CD4-positive, alpha-beta T cell (primary cell): ENCODE results near the gene ENTPD5. TPM values are rescaled to one million over a fixed set of nuclear protein-coding genes. Genes with fewer than 3 reads are reported as not detected.

Experiments used
- ATAC-seq: fragments of 200-7000 bp; cut with Tn5 transposase; one replicate; pipeline ENCODE4 v1.10.0; 2022; ENCODE audit warnings: mild to moderate bottlenecking; ENCODE audit not compliant: poor library complexity
- CTCF ChIA-PET: fragments of 350-600 bp; sonication (Branson Sonifier 250); formaldehyde crosslinking; loops from one replicate; lab custom pipeline; 2021; ENCODE audit warnings: antibody characterized with exemption, inconsistent platforms; lab: Charles Lee
- POLR2A ChIA-PET: fragments of 350-600 bp; sonication (Branson Sonifier 250); formaldehyde crosslinking; loops from one replicate; lab custom pipeline; 2021; ENCODE audit warnings: antibody characterized with exemption, inconsistent platforms; lab: Charles Lee
- DNase-seq, 14 experiments: peaks; one replicate each; pipeline ENCODE4 v3.0.0-alpha.2; 2013 to 2020; ENCODE audit warnings: mixed read lengths in 2 of 14
- H3K27ac ChIP-seq, 2 donors: one replicate each; pipeline versions ENCODE4 v1.5.1 to v1.7.0; 2013; ENCODE audit warnings: low read length in 2 of 2, low read depth in 1 of 2, mild to moderate bottlenecking in 1 of 2
- H3K27me3 ChIP-seq, 2 experiments: 1 replicate in 1 of 2; 2 replicates in 1 of 2; pipeline versions ENCODE4 v1.6.1 to v1.7.0; 2013; ENCODE audit warnings: low read length in 2 of 2, control low read depth in 1 of 2, mild to moderate bottlenecking in 1 of 2, moderate library complexity in 1 of 2; ENCODE audit not compliant: insufficient read depth in 2 of 2, control insufficient read depth in 1 of 2
- H3K36me3 ChIP-seq: one replicate; pipeline ENCODE4 v1.6.1; 2013; ENCODE audit warnings: low read length, control low read depth; ENCODE audit not compliant: insufficient read depth
- H3K4me1 ChIP-seq: one replicate; pipeline ENCODE4 v1.6.1; 2013; ENCODE audit warnings: low read length, control low read depth; ENCODE audit not compliant: insufficient read depth
- H3K4me3 ChIP-seq: one replicate; pipeline ENCODE4 v1.5.1; 2013; ENCODE audit warnings: mild to moderate bottlenecking, low read length, moderate library complexity
- H3K9me3 ChIP-seq, 2 experiments: 1 replicate in 1 of 2; 2 replicates in 1 of 2; pipeline versions ENCODE4 v1.6.1 to v1.7.0; 2013; ENCODE audit warnings: low read length in 2 of 2, mild to moderate bottlenecking in 2 of 2, control low read depth in 1 of 2, moderate library complexity in 1 of 2; ENCODE audit not compliant: control insufficient read depth in 1 of 2, insufficient read depth in 1 of 2
- H3K27ac Mint-ChIP-seq: one replicate; pipeline ENCODE4 v1.8.0; 2020; ENCODE audit warnings: mixed read lengths
- H3K27me3 Mint-ChIP-seq: one replicate; pipeline ENCODE4 v1.8.0; 2021; ENCODE audit warnings: mixed read lengths
- H3K36me3 Mint-ChIP-seq: one replicate; pipeline ENCODE4 v1.8.0; 2021; ENCODE audit warnings: low read depth, mixed read lengths
- H3K4me1 Mint-ChIP-seq: one replicate; pipeline ENCODE4 v1.8.0; 2021; ENCODE audit warnings: low read depth, mixed read lengths
- H3K4me3 Mint-ChIP-seq: one replicate; pipeline ENCODE4 v1.8.0; 2020; ENCODE audit warnings: mild to moderate bottlenecking, mixed read lengths
- H3K9me3 Mint-ChIP-seq: one replicate; pipeline ENCODE4 v1.8.0; 2020; ENCODE audit warnings: mixed read lengths
- CTCF ChIP-seq: fragments of 200-600 bp; IDR thresholded peaks from one replicate; pipeline ENCODE4 v1.8.0; 2022; ENCODE audit warnings: antibody characterized with exemption, mild to moderate bottlenecking
- intact Hi-C, 2 experiments: fragments of 100-400 bp; cut with DNase I in 1 of 2; cut with micrococcal nuclease in 1 of 2; formaldehyde crosslinking; loops; one replicate each; pipeline versions ENCODE4 v1.15.1 to v1.9.0; 2023 to 2025; cut with DNase I, micrococcal nuclease
- total RNA-seq, 174 experiments: library from RNA in 2 of 174; stranded (reverse) in 2 of 174; gene quantifications; one replicate each; pipeline ENCODE4 v1.2.3 and lab custom pipeline; 2021 to 2026

Gene ENTPD5
- total RNA-seq, 2 experiments from 2014 or later: 5.5 to 7.1 TPM

- H3K4me1 ChIP-seq: no peaks in the 10 kb centered on the region
- Mint-ChIP-seq H3K27me3 (no peaks in the 10 kb centered on the region), H3K4me1 (no peaks in the 10 kb centered on the region), H3K27ac (no peak overlapping the region), H3K4me3 (no peak overlapping the region), H3K36me3 (peaks cover 77% of the 10 kb centered on the region), H3K9me3 (no peaks in the 10 kb centered on the region)
- peaks cover 42% of the 10 kb centered on the region for H3K36me3 ChIP-seq
- H3K9me3 ChIP-seq: no peaks in the 10 kb centered on the region
- ChIA-PET POLR2A (no interaction called here), CTCF (interaction anchor here (0.7 kb wide), 1 partner anchor 15 kb away, joined by 3 read pairs; no protein-coding TSS in a partner anchor)
- H3K27me3 ChIP-seq: no peaks in the 10 kb centered on the region
- H3K27ac ChIP-seq: no peak overlapping the region
- DNase-seq (no peak), ATAC-seq (no peak)
- H3K4me3 ChIP-seq: no peak overlapping the region
- TF ChIP-seq CTCF: no peak
- intact Hi-C loops: no loop called here
Observed at GRCh38 chr14:74064426-74064825, 45.3 kb upstream of the ENTPD5 start.

GRCh38 chr14:74062809-74063150 is 43.7 kb upstream of the ENTPD5 start:
- Mint-ChIP-seq H3K27me3 (no peaks in the 10 kb centered on the region), H3K27ac (no peak overlapping the region), H3K4me3 (no peak overlapping the region), H3K36me3 (peaks cover 76% of the 10 kb centered on the region), H3K9me3 (no peaks in the 10 kb centered on the region), H3K4me1 (no peaks in the 10 kb centered on the region)
- H3K4me3 ChIP-seq: no peak overlapping the region
- ChIA-PET CTCF (no interaction called here), POLR2A (no interaction called here)
- H3K27me3 ChIP-seq: no peaks in the 10 kb centered on the region
- intact Hi-C loops: no loop called here
- H3K27ac ChIP-seq: no peak overlapping the region
- TF ChIP-seq CTCF: no peak
- peaks cover 42% of the 10 kb centered on the region for H3K36me3 ChIP-seq
- no peak for ATAC-seq
- DNase-seq: no peak
- no peaks in the 10 kb centered on the region for H3K9me3 ChIP-seq
- no peaks in the 10 kb centered on the region for H3K4me1 ChIP-seq

GRCh38 chr14:74049876-74050495 is 30.9 kb upstream of the ENTPD5 start:
- no peak for TF ChIP-seq CTCF
- no peak overlapping the region for H3K4me3 ChIP-seq
- DNase-seq: no peak
- ChIA-PET POLR2A (no interaction called here), CTCF (interaction anchor here (0.5 to 0.8 kb wide), 2 partner anchors 14 to 36 kb away, joined by 3 to 4 read pairs; no protein-coding TSS in a partner anchor)
- Mint-ChIP-seq H3K27ac (no peak overlapping the region), H3K4me1 (no peaks in the 10 kb centered on the region), H3K4me3 (no peak overlapping the region), H3K9me3 (no peaks in the 10 kb centered on the region), H3K36me3 (no peaks in the 10 kb centered on the region), H3K27me3 (no peaks in the 10 kb centered on the region)
- H3K27ac ChIP-seq: no peak overlapping the region
- intact Hi-C loops: no loop called here
- H3K27me3 ChIP-seq: no peaks in the 10 kb centered on the region
- H3K4me1 ChIP-seq: no peaks in the 10 kb centered on the region
- ATAC-seq: no peak
- H3K36me3 ChIP-seq: no peaks in the 10 kb centered on the region
- no peaks in the 10 kb centered on the region for H3K9me3 ChIP-seq
